ENCODE results near the gene KRTAP10-2.

The KRTAP10-2 gene

DNA sequence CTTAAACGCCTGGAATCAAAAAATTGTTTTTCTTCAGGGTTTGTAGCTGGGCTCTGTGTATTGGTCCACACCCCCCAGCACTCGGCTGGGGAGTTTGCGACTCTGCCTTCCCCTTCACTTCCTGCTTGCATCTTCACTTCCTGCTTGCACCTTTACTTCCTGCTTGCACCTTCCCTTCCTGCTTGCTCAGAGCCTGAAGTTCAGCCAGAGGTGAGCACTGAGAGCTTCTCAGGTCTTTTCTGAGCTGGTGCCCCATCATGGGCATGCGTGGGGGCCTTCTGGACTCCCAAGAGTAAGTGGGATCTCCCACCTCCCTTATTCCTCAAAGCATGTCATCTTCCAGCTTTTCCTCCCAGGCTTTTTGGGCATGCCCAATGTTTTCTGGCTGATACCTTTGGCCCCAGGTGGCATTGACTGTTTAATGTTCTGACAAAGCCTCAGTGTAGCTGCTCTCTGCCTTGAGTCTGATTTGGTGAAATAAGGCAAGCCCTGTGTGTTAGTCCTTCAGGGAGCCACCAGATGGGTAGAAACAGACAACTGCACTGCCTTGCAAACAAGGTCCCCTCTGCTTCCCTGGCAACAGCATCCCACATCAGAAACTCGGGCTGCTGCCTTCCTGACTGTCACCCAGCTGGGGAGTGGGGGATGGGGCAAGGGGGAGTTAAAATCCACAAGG is 3.5 kb downstream of the KRTAP10-2 start (continued):
- no peak for TF ChIP-seq ZNF777 (tag by site-specific recombination; IDR thresholded peaks at IDR 0.05; ENCODE audit: borderline replicate concordance)

DNA sequence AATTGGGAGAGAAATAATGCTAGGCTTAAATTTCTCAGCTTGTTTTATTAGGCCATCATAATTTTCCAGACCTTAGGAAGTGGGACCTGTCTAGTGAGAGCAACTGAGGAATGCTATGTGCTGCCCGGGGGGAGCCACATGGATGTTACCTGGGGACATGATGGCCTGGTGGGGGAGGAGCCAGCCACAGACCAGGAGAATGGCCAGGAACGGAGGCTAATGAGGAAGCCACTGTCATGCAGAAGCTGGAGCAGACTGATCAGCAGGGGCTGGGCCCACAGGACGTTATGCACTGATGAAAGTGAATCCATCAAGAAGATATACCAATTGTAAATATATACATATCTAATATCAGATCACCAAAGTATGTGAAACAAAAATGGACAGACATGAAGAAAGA is 6.7 kb downstream of the KRTAP10-2 start:
- POLR2A ChIA-PET = no interaction called here

DNA sequence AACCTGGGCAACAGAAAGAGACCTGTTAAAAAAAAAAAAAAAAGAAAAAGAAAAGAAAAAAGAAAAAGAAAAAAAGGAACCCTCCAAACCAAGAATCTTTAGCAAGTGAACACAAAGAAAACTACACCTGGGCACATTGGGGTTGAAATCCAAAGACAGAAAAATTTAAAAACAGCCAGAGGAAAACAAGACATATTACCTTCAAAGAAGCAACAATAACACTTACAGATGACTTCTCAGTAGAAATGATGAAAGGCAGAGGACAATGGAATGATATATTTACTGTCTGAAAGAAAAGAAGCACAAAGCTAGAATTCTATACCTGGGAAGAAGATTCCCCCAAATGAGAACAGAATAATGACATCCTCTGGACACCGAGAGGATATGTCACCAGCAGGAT is 8.6 kb downstream of the KRTAP10-2 start:
- no peaks in the 10 kb centered on the region for H3K36me3 ChIP-seq (ENCODE audit: control insufficient read depth in 2 of 2, insufficient read depth in 1 of 2, low read length in 2 of 2)
- TF ChIP-seq MEIS1 (CRISPR knock-in tag; IDR thresholded peaks at IDR 0.05; ENCODE audit: borderline replicate concordance) = no peak
- no peak for TF ChIP-seq ZBTB21 (tag by site-specific recombination; IDR thresholded peaks at IDR 0.05)
- TF ChIP-seq SCRT2 (tag by site-specific recombination; IDR thresholded peaks at IDR 0.05) = 0 out of 2 replicates have a peak, but pooled peaks have one; percentile 13
- TF ChIP-seq TRIM28 (IDR thresholded peaks at IDR 0.05; ENCODE audit: borderline replicate concordance, low read length) = peak; percentile 91; the same call in 1 of the 2 replicates
- TF ChIP-seq ZNF707 (tag by site-specific recombination; IDR thresholded peaks at IDR 0.05) = no peak
- TF ChIP-seq ZNF184 (tag by site-specific recombination; IDR thresholded peaks at IDR 0.05) = 0 out of 2 replicates have a peak, but pooled peaks have one; percentile 39
- TF ChIP-seq, protein P1, sequence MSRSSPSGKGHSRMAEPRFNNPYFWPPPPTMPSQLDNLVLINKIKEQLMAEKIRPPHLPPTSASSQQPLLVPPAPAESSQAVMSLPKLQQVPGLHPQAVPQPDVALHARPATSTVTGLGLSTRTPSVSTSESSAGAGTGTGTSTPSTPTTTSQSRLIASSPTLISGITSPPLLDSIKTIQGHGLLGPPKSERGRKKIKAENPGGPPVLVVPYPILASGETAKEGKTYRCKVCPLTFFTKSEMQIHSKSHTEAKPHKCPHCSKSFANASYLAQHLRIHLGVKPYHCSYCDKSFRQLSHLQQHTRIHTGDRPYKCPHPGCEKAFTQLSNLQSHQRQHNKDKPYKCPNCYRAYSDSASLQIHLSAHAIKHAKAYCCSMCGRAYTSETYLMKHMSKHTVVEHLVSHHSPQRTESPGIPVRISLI (tag by site-specific recombination; IDR thresholded peaks at IDR 0.05) = peak; percentile 87
- TF ChIP-seq KLF8 (tag by site-specific recombination; IDR thresholded peaks at IDR 0.05) = peak; percentile 22; the same call in 1 of the 2 replicates
- TF ChIP-seq SETDB1 (IDR thresholded peaks at IDR 0.05; ENCODE audit: insufficient read length, low read length) = peak; percentile 88
- no peaks in the 10 kb centered on the region for H3K4me1 ChIP-seq (ENCODE audit: control insufficient read depth, insufficient read depth, low read length)
- H3K4me3 ChIP-seq (ENCODE audit: low read depth, low read length) = no peak overlapping the region
- no peaks in the 10 kb centered on the region for H3K9me3 ChIP-seq (ENCODE audit: control insufficient read depth, insufficient read depth, low read depth, low read length)
- ChIA-PET POLR2A (interaction anchor here (0.7 kb wide), 1 partner anchor 265 kb away, joined by 4 read pairs; no protein-coding TSS in a partner anchor), CTCF (no interaction called here)
- H3K27ac ChIP-seq (ENCODE audit: extremely low read depth, low read depth, low read length) = no peak overlapping the region

More for the DNA sequence above, 6.7 kb downstream of the KRTAP10-2 start:
- Histone ChIP-seq H3K27ac (ENCODE audit: extremely low read depth, low read depth, low read length) (no peak overlapping the region), H3K4me3 (ENCODE audit: low read depth, low read length) (no peak overlapping the region), H3K9me3 (ENCODE audit: control insufficient read depth, insufficient read depth, low read depth, low read length) (no peaks in the 10 kb centered on the region), H3K4me1 (ENCODE audit: control insufficient read depth, insufficient read depth, low read length) (no peaks in the 10 kb centered on the region), H3K36me3 (ENCODE audit: control insufficient read depth in 2 of 2, insufficient read depth in 1 of 2, low read length in 2 of 2) (no peaks in the 10 kb centered on the region)
- TF ChIP-seq, protein P2, sequence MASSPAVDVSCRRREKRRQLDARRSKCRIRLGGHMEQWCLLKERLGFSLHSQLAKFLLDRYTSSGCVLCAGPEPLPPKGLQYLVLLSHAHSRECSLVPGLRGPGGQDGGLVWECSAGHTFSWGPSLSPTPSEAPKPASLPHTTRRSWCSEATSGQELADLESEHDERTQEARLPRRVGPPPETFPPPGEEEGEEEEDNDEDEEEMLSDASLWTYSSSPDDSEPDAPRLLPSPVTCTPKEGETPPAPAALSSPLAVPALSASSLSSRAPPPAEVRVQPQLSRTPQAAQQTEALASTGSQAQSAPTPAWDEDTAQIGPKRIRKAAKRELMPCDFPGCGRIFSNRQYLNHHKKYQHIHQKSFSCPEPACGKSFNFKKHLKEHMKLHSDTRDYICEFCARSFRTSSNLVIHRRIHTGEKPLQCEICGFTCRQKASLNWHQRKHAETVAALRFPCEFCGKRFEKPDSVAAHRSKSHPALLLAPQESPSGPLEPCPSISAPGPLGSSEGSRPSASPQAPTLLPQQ (tag by site-specific recombination; IDR thresholded peaks at IDR 0.05) = no peak
- TF ChIP-seq MYNN (tag by site-specific recombination; IDR thresholded peaks at IDR 0.05; ENCODE audit: borderline replicate concordance) (no peak), MEIS1 (CRISPR knock-in tag; IDR thresholded peaks at IDR 0.05; ENCODE audit: borderline replicate concordance) (no peak), ZNF837 (tag by site-specific recombination; IDR thresholded peaks at IDR 0.05) (no peak), ZNF266 (tag by site-specific recombination; IDR thresholded peaks at IDR 0.05; ENCODE audit: low read depth) (no peak), ZNF426 (tag by site-specific recombination; IDR thresholded peaks at IDR 0.05) (no peak), ZFHX2 (tag by site-specific recombination; conservative IDR thresholded peaks at IDR 0.05) (no peak), ZNF140 (tag by site-specific recombination; IDR thresholded peaks at IDR 0.05) (no peak), ZFP37 (tag by site-specific recombination; IDR thresholded peaks at IDR 0.05) (no peak)
- TF ChIP-seq, protein P3, sequence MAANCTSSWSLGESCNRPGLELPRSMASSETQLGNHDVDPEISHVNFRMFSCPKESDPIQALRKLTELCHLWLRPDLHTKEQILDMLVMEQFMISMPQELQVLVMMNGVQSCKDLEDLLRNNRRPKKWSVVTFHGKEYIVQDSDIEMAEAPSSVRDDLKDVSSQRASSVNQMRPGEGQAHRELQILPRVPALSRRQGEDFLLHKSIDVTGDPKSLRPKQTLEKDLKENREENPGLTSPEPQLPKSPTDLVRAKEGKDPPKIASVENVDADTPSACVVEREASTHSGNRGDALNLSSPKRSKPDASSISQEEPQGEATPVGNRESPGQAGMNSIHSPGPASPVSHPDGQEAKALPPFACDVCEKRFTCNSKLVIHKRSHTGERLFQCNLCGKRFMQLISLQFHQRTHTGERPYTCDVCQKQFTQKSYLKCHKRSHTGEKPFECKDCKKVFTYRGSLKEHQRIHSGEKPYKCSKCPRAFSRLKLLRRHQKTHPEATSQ (tag by site-specific recombination; IDR thresholded peaks at IDR 0.05) = no peak
- TF ChIP-seq, protein P4, sequence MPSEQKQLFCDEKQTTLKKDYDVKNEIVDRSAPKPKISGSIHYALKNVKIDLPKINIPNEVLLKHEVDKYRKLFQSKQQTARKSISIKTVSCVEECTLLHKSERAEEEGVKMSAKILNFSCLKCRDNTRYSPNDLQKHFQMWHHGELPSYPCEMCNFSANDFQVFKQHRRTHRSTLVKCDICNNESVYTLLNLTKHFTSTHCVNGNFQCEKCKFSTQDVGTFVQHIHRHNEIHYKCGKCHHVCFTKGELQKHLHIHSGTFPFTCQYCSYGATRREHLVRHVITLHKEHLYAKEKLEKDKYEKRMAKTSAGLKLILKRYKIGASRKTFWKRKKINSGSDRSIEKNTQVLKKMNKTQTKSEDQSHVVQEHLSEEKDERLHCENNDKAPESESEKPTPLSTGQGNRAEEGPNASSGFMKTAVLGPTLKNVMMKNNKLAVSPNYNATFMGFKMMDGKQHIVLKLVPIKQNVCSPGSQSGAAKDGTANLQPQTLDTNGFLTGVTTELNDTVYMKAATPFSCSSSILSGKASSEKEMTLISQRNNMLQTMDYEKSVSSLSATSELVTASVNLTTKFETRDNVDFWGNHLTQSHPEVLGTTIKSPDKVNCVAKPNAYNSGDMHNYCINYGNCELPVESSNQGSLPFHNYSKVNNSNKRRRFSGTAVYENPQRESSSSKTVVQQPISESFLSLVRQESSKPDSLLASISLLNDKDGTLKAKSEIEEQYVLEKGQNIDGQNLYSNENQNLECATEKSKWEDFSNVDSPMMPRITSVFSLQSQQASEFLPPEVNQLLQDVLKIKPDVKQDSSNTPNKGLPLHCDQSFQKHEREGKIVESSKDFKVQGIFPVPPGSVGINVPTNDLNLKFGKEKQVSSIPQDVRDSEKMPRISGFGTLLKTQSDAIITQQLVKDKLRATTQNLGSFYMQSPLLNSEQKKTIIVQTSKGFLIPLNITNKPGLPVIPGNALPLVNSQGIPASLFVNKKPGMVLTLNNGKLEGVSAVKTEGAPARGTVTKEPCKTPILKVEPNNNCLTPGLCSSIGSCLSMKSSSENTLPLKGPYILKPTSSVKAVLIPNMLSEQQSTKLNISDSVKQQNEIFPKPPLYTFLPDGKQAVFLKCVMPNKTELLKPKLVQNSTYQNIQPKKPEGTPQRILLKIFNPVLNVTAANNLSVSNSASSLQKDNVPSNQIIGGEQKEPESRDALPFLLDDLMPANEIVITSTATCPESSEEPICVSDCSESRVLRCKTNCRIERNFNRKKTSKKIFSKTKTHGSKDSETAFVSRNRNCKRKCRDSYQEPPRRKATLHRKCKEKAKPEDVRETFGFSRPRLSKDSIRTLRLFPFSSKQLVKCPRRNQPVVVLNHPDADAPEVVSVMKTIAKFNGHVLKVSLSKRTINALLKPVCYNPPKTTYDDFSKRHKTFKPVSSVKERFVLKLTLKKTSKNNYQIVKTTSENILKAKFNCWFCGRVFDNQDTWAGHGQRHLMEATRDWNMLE (tag by site-specific recombination; conservative IDR thresholded peaks at IDR 0.05; ENCODE audit: low read depth) = no peak
- CTCF ChIA-PET = interaction anchor here (1.1 to 1.3 kb wide), 2 partner anchors 34 to 595 kb away, joined by 4 to 6 read pairs; no protein-coding TSS in a partner anchor

Measured in HEK293 (cell line).